GM18873 (cell line): Measurements from ENCODE around the gene TPT1.
"Not testable (repeated sequence)": the region's sequence is repeated elsewhere in the genome, so short reads cannot be mapped to it uniquely, and the experiment has no call there.

Source experiments
- ATAC-seq: cut with Tn5 transposase; IDR thresholded peaks from one replicate; pipeline ENCODE4 v1.9.1; 2021; ENCODE audit warnings: mild to moderate bottlenecking, moderate library complexity, moderate number of reproducible peaks; ENCODE audit not compliant: unreplicated experiment, low FRiP score

TPT1 gene

DNA sequence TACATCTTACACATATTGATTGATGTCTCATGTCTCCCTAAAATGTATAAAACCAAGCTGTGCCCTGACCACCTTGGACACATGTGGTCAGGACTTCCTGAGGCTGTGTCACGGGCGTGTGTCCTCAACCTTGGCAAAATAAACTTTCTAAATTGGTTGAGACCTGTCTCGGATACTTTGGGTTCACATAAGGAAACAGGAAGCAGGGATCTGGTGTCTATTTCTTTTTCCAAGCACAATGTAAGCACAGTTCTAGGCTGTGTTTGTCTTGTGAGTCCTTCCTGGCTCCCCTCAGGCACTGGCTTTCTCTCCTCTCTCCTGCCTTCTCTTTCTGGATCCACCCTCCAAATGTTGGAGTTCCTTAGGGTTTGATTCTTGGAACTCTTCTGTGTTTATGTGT is 27.6 kb upstream of the TPT1 start:
- ATAC-seq: no peak

- no peak for ATAC-seq
Measured at GRCh38 chr13:45368005-45368404, 27.0 kb upstream of the TPT1 start.

DNA sequence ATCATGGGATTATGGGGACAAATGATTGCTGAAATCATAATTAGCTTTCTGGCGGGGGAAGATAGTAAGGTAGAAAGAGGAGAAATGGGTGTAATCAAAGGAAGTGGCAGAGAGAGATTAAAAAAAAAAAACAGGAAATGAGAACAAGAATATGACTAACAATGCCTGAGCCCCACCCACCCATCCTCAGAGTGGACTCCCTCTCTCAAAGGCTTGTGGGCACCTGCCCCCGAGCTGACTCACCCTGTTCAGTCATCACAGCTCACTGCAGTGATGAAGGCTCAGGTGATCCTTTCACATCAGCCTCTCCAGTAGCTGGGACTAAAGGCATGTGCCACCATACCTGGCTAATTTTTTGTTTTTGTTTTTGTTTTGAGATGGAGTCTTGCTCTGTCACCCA is 26.4 kb upstream of the TPT1 start:
- peak; percentile 76 for ATAC-seq

DNA sequence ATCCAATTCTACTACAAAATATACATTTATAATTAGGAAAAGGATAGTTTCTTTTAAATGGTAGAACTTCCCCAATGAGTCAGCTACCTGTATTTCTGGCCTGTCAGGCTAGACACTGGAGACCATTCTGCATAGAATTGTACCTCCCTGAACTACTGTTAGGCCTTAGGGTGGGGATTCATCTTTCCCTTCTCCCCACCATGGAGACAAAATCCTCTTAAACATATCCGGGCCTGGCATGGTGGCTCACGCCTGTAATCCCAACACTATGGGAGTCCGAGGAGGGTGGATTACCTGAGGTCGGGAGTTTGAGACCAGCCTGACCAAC is 24.5 kb upstream of the TPT1 start:
- no peak for ATAC-seq

GRCh38 chr13:45364876-45365557 is 24.0 kb upstream of the TPT1 start:
- ATAC-seq: no peak

GRCh38 chr13:45362939-45363338 is 22.0 kb upstream of the TPT1 start:
- ATAC-seq: no peak

DNA sequence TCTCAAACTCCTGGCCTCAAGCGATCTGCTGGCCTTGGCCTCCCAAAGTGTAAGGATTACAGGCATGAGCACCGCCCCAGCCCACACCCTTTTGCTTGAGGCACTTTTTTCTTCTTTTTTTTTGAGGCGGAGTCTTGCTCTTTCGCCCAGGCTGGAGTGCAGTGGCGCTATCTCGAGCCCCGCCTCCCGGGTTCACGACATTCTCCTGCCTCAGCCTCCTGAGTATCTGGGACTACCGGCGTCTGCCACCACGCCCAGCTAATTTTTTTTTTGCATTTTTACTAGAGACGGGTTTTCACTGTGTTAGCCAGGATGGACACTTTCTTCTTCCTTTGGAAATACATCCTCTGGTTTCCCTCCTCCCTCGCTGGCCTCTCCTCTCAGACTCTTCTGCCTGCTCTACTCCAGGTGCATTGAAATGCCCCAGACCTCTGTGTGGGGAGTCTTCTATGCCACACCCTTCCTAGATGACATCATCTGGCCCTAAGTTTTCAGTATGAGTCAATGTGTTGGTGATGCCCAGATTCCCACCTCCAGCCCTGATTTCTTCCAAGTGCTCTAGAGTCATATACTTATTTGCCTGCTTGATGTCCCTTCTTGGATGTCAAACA is 20.7 kb upstream of the TPT1 start:
- no peak for ATAC-seq

DNA sequence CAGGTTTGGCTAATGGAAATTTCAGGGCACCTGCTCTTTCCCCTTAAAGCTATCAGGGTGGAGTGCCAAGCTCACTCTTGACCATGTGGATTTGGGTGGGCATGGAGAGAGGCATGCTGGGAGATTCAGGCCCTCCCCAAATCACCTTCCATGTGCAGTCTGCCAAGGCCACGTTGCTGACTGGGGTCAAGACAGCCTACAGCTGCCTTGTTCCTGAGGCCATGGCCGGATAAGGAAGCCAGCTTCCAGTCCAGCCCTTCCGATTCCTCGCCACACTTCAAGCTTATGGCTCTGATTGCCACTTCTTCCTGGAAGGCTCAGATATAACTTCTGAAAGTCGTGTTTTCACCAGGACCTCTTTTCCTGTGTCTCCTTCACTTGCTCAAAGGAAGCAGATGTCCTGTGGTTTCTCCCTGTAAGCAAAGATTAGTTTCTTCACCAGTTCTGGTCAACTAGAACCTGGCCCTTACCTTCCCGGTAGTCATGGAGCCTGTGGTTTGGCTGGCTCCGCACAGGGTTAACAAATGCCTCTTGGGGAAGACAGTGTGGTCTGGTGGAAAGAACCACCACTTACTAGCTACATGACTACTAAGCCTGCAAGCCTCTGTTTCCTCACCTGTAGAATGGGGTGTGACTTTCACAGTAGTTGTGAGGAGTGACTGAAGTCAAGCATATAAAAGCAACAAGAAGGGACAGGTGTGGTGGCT is 16.1 kb upstream of the TPT1 start:
- ATAC-seq: no peak

- no peak for ATAC-seq
Measured at GRCh38 chr13:45353895-45354294, 12.9 kb upstream of the TPT1 start.

DNA sequence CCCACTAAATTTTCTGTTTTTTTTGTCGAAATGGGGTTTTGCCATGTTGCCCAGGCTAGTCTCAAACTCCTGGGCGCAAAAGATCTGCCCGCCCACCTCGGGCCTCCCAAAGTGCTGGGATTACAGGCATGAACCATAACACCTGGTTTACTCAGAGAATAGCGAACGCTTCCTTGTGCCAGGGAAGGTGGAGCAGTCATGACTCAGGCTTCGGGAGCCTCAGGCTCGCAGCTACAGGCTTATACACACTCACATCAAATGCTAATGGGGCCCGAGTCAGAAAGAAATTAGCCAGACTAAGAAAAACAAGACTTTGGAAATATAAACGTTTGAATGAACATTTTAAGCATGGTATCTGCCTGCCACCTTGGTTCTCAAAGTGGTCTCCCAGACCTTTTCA is 11.0 kb upstream of the TPT1 start:
- ATAC-seq: no peak

- no peak for ATAC-seq
Measured at GRCh38 chr13:45350152-45350551, 9.2 kb upstream of the TPT1 start.

DNA sequence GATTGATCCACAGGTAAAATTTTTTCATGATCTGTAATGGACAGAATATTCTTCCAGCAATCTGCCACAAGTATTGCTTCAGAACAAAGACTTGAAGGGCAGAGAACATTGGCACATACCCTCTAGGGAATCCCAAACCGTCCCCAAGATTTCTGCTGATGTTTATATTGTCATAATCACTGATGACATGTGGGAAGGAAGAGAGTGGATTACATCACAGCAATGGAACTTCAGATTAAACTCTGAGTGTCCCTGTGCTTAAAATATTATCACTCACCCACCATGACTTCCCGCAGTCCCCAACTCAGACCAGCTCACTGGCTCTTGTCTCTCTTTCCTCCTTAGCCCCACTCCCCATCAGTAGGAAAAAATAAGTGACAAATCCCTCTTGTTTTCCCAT is 8.5 kb upstream of the TPT1 start:
- no peak for ATAC-seq

DNA sequence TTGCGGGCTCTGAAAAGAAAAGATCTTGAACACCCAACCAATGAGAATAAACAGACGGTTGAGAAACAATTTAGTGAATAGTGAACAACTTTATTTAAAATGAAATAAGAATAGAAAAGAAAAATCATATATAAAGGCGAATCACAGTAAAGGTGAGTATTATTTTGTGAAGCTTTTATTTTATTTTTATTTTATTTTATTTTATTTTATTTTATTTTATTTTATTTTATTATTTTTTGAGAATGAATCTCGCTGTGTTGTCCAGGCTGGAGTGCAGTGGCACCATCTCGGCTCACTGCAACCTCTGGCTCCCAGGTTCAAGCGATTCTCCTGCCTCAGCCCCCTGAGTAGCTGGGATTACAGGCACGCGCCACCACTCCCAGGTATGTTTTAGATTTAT is 3.1 kb upstream of the TPT1 start:
- ATAC-seq: not testable (repeated sequence)

GRCh38 chr13:45343102-45343501 is 2.1 kb upstream of the TPT1 start:
- ATAC-seq: not testable (repeated sequence)

DNA sequence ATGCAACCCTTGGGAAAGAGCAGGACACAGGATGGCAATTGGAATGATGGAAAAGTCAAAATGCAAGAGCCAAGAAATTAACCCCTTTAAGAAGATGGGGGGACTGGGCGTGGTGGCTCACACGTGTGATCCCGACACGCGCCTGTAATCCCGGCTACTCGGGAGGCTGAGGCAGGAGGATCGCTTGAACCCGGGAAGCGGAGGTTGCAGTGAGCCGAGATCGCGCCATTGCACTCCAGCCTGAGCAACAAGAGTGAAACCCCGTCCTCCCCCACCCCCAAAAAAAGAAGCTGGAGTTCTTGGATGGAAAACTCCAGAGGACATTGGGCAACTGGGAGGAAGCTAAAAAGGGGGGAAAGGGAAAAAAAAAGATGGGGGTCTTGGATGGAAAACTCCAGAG is 1.7 kb upstream of the TPT1 start:
- not testable (repeated sequence) for ATAC-seq

GRCh38 chr13:45341799-45342500 is 967 bp upstream of the TPT1 start:
- ATAC-seq: no peak

DNA sequence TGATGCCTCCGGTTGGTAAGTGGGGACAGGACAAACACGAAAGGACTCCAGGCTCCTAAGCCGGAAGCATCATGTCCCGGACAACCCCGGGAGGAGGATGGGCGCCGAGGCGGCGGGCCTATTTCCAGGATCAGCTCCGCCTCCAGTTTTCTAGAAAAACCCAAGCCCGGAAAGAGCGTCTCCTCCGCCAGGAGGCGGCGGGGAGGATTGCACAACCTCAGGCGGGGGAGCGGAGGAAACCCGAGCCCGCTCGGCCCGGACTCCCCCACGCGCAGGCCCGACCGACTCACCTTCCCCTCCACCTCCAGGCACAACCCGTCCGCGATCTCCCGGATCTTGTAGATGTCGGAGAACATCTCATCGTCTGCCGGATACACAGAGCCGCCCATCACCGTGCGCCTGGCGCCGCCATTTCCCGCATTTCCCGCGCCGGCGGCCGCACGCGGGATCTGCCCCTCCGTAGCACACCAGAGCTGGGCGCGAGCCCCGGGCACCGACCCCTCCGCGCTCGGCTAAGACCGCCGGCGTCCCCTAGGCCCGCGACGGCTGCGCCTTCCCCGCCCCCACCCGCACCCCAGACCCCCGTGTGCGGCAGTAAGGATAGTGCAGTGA is 455 bp downstream of the TPT1 start:
- ATAC-seq: peak; percentile 25

DNA sequence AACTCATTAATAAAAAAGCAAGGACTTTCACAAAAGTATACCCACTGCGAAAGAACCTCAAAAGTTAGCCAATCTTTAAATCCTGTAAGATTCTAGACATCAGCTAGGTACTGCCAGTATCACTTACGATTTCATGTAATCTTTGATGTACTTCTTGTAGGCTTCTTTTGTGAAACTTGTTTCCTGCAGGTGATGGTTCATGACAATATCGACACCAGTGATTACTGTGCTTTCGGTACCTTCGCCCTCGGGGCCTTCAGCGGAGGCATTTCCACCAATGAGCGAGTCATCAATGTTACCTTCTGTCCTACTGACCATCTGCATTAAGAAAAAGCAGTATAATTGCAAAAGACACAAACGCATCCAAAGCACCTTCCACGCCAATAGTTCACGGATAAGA is 1.1 kb downstream of the TPT1 start:
- no peak for ATAC-seq

GRCh38 chr13:45339399-45339798 is 1.6 kb downstream of the TPT1 start:
- no peak for ATAC-seq

DNA sequence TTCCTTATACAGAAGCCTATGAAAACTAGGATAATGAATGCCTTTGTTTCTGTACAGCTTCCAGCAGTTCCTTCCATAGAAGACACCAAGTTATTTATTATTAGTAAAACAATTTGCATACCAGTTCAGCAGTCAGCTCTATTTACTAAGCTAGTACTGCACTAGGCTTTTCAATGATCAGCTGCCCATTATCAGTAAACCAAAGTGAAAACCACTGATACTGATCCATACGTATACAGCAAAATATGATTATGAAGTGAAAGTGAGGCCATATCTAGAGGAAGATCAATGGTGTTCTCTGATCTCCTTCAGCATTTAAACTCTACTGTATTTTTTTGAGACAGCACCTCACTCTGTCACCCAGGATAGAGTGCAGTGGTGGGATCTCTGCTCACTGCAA is 3.2 kb downstream of the TPT1 start:
- no peak for ATAC-seq

DNA sequence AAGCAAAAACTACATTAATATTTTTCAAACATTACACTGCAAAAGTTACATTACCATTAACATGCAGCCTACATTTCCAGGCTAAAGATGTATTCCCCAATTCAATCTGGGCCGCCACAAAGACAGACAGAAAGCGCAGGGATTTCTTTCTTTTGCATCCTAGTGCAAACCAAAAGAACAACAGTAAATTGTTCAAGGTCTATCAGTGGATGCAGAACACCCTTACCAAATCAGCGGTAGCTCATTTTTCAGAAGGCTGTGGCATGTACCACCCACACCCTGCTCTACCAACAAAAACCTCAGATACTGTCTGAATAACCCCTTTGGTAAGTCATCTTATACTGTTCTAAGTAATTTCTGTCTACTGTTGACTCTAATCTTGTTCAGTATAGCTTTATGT is 3.6 kb downstream of the TPT1 start:
- ATAC-seq: no peak
